DMS153 treated with DMSO at 0.1 percent for 48 hours (cell line): Measurements from ENCODE around the gene GRIK1.

Experiments used
- DNase-seq: peaks from one replicate; lab custom pipeline; 2025; ENCODE audit not compliant: unreplicated experiment; lab: John Stamatoyannopoulos, UW

GRIK1 gene

GRCh38 chr21:29496337-29496736 is 443.5 kb downstream of the GRIK1 start:
- DNase-seq = no peak

- no peak for DNase-seq
Measured at GRCh38 chr21:29490016-29490415, 449.8 kb downstream of the GRIK1 start.

- no peak for DNase-seq
Measured at GRCh38 chr21:29487154-29487553, 452.6 kb downstream of the GRIK1 start.
